Measurements from ENCODE around the gene PLD4.
"Not testable (repeated sequence)": the region's sequence is repeated elsewhere in the genome, so short reads cannot be mapped to it uniquely, and the experiment has no call there.

PLD4 gene

DNA sequence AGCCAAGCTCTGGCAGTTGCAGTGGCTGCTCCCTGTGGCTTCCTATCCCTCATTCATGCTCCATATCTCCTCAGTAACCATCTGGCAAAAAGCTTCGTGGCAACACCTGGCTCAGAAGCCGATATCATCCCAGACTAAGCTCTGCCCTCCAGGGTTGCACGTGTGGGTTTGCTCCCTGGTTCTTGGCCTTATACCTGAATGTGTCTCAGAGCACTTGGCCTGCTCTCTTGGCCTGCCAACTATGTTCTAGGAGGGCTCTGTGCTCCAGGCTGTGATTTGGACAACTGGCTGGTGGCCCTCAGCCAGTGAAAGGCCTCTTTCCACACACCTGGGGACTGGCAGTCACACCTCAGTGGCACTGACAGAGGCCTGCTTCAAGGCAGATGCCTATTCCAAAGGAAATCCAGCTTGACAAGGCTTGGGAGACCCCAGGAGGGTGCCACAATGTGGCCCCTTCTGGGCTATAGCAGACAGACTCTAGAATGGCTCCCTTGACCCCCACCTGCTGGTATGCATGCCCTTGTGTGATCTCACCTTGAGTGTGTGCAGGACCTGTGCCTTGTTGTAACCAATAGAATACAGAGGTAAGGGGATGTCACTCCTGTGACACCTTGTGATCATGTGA is 10.5 kb downstream of the PLD4 start:
- DNase-seq, result peak in 1 of 42 donors; percentile 20
- intact Hi-C loops (cut with DNase I), result no loop called here

DNA sequence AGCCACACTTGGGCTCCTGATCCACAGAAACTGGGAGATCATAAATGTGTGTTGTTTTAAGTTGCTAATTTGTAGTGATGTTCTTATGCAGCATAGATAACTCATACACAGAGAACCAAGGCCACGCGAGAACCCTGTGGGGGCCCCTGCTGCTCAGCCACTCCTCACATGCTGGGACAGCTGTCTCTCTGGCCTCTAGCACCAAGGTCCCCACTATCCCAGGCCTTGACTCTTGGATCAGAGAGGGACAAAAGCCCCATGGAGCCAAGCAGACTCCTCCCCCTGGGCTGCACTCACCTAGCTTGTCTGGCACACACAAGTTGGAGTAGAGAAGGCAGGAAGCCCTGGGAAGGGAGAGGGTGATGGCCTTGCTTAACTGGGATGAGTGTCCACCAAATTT is 11.3 kb downstream of the PLD4 start:
- intact Hi-C loops (cut with DNase I), result no loop called here
- DNase-seq, result no peak

DNA sequence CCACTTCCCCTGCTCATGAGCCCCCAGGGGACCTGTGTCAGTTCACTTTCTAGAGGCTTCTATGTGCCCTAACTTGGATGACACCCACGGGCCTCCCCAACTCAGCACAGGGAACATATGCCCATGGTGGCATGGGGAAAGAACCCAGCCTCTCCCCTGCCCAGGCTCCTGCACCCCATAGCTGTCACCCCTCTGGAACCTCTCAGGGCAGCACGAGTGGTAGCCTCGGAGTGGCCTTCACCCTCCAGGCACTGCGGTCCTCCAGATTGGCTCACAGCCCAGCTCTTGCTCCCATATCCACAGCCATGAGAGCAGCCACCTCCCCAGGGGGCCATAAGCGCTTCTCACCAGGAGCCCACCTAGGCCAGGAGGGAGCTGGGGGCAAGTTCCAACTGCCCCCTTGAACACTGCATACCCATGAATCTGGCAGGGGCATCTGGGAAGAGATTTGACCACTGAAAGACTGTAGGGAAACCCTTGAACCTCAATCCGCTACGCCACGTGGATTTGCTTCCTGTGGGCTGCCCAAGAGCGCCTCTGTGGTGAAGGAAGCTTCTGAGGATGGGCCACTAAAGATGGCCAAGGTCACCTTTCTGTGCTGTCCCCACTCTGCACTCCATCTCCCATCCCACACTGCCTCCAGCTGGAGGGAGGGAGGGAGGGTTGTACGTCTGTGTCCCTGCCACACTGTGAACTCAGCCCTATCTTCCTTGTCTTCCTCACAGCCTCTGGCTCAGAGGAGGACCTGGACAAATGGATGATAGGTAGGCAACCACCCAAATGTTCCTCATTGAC is 11.9 kb downstream of the PLD4 start:
- intact Hi-C loops (cut with DNase I), result no loop called here
- no peak for DNase-seq

DNA sequence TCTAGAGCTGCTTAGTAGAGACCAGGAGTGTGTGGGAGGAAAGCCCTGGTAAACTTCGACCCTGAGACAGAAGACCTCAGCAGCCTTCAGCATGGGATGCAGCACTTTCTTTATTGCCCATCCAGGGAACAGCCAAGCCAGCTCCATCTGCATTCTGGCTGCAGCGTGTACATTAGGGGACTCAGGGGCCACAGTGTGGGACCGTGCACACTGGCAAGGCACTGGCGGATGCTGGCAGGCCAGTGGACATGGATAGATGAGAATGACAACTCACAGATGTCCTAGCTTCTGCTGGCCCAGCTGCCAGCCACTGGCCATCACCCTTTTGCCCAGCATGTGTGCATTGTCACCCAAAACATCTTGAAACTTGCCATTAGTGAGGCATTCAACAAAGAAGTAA is 12.5 kb downstream of the PLD4 start:
- intact Hi-C loops (cut with DNase I), result no loop called here
- no peak for DNase-seq

DNA sequence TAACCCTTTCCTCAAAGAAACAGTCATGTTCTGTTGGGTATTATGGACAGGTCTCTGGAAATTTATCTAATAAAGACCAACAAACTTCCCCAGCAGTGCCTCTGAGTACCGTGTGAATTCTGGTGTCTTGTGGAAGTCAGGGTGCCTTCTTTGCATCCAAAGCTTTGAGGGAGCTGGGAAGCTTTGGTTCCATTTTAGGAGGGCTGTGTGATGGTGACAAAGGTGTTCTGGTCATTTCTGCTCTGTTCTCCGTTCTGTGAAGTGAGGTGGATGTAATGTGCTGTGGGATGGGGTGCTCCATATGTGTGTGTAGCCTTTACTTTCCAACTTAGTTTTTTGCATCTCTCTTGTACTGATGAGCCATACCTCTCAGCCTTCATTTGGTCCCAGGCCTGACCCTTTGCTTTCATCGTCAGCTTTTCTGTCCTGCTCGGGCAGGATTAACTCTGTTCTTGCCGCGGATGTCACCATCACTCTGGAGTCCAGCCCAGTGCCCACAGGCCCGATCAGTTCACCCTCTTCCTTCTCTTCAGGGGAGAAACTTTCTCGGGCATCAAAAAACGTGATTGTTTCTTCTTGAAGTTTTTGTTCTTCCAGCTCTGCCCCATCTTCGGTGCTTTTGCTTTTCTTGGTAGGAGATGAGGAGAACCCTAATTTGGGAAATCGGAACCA is 13.2 kb downstream of the PLD4 start:
- intact Hi-C loops (cut with DNase I), result no loop called here

DNA sequence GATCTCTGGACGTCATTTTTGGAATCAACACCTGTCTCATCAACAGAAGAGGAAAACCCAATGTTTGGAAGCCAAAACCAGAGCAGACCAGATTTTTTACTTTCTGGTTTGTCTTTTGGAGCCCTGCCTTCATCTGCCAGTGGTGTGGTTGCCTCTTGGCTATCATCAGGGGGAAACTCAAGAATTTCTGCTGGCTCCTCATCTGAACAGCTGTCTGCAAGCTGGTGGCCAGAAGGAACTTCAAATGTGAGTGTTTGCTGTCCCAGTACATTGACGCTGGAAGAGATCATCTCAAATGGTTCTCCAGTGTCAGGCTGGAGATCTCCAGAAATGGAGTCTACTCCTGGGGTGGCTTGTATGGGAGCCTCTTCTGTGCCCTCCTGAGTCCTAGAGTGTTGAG is 13.8 kb downstream of the PLD4 start:
- intact Hi-C loops (cut with DNase I), result no loop called here
- DNase-seq, result no peak

More for the DNA sequence above, 13.2 kb downstream of the PLD4 start:
- peak in 1 of 42 donors; percentile 19 for DNase-seq

DNA sequence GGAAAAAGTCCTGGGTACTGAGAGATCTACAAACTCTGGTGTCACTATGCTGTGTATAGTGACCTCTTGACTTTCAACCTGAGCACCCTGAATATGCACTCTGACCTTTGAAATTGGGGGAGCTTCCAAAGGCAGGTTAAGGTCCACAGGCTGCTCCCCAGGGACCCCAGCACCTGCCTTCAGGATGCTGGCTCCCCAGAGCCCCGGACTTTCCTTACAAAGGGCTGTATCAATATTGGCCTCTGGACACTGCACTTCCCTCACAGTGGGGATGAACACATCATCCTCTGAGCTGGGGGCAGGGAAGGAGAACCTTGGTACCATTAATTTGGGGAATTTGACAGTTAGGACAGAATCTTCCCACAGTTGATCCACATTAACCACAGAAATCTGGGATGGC is 14.3 kb downstream of the PLD4 start:
- DNase-seq, result no peak
- intact Hi-C loops (cut with DNase I), result no loop called here

DNA sequence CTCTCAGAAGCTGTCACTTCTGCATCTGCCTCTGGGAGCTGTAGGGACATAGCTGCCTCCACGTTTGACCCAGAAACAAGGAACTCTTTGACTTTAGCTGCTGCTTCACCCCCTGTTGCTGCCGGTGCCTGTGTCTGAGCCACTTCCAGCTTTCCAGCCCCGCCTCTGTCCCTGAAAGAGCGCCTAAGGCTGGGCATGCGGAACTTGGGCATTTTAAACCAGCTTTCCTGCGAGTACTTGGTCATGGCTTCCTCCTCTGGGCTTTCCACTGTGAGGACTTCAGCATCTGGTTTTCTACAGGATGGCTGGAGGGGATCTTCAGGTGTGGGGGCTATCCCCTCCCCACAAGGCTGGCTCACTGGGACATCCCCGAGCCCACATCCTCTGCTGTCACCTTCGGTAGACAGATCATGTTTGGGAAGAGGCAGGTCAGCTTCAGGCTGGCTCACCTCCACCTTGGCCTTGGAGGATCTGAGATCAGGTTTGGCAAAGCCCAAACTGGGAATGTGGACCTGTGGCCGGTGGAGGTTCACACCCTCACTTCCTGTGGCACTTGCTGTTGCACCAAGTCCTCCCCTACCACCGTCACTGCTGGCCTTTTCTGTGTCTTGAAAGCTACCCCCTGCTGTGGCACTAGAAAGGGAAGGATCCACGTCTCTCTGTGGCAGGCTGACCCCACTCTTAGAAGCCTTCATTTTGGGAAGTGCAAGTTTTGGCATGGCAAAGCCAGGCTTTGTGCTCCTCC is 15.2 kb downstream of the PLD4 start:
- intact Hi-C loops (cut with DNase I), result no loop called here
- DNase-seq, result no peak

DNA sequence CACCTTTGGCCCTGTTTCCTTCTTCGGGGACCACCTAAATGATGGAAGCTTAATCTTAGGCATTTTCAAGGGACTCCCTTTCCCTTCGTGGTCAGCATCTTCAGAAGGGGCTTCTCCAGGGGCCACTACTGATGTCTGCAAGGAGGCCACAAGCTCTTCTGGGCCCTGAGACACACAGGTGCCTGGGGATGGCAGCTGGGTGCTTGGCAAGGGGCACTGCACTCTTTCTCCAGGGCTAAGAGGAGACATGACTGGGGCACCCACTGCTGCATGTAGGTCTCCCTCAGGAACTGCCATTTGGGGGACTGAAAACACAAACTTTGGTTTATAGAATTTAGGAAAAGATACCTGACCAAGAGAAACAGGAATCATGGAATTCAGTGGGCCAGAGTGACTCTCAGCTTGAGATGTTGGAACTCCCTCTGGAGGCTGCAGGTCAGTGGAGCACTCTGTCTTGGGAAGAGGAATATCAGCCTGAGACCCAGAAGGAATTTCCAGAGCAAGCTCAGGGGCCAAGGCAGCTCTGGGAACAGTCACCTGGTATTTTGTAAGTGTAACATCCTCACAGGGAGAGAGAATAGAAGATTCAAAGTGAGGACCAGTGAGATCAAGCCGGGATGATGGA is 16.0 kb downstream of the PLD4 start:
- DNase-seq, result no peak
- intact Hi-C loops (cut with DNase I), result no loop called here

DNA sequence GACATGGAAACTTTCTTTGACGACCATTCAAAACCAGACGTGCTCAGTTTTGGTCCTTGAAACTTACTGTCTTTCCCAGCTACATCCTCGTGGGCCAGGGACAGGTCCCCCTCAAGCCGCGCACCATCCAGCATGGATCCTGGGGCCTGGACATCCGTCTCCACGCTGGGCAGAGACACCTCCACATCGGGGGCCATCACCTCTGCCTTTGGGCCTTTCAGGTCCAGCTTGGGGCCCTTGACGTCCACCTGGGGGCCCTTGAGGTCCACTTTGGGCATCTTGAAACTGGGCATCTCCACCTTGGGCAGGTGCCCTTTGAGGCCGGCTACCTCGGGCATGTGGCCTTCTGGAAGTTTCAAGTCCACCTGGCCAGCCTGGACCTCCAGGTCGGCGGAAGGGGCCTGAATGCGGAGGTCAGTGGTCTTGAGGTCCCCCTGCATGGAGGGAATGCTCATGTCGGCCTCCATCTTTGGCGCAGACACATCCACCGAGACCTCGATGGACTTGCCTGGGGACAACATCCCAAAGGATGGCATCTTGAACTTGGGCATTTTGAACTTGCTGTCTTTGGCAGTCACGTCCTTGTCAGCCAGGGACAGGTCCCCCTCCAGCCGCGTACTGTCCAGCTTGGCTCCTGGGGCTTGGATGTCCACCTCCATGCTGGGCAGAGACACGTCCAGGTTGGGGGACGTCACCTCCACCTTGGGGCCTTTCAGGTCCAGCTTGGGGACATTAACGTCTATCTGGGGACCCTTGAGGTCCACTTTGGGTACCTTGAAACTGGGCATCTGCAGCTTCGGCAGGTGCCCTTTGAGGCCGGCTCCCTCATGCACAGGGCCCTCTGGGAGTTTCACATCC is 17.1 kb downstream of the PLD4 start:
- intact Hi-C loops (cut with DNase I), result no loop called here
- DNase-seq, result peak in 1 of 42 donors; percentile 6

DNA sequence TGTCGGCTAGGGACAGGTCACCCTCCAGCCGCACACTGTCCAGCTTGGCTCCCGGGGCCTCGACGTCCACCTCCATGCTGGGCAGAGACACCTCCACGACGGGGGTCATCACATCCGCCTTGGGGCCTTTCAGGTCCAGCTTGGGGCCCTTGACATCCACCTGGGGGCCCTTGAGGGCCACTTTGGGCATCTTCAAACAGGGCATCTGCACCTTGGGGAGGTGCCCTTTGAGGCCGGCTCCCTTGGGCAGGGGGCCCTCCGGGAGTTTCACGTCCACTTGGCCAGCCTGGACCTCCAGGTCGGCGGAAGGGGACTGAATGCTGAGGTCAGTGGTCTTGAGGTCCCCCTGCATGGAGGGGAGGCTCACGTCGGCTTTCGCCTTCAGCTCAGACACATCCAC is 17.9 kb downstream of the PLD4 start:
- intact Hi-C loops (cut with DNase I), result no loop called here
- DNase-seq, result peak in 1 of 42 donors; percentile 6

DNA sequence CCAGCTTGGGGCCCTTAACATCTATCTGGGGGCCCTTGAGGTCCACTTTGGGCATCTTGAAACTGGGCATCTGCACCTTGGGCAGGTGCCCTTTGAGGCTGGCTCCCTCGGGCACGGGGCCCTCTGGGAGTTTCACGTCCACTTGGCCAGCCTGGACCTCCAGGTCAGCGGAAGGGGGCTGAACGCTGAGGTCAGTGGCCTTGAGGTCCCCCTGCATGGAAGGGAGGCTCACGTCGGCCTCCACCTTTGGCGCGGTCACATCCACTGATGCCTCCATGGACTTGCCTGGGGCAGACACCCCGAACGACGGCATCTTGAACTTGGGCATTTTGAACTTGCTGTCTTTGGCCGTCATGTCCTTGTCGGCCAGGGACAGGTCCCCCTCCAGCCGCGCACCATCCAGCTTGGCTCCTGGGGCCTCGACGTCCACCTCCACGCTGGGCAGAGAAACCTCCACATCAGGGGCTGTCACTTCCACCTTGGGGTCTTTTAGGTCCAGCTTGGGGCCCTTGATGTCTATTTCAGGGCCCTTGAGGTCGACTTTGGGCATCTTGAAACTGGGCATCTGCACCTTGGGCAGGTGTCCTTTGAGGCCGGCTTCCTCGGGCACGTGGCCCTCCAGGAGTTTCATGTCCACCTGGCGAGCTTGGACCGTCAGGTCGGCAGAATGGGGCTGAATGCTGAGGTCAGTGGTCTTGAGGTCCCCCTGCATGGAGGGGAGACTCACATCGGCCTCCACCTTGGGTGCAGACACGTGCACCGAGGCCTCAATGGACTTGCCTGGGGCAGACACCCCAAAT is 18.7 kb downstream of the PLD4 start:
- DNase-seq, result peak in 1 of 42 donors; percentile 9
- intact Hi-C loops (cut with DNase I), result not testable (repeated sequence)

DNA sequence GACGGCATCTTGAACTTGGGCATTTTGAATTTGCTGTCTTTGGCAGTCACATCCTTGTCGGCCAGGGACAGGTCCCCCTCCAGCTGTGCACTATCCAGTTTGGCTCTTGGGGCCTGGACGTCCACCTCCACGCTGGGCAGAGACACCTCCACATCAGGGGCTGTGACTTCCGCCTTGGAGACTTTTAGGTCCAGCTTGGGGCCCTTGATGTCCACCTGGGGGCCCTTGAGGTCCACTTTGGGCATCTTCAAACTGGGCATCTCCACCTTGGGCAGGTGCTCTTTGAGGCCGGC is 19.3 kb downstream of the PLD4 start:
- intact Hi-C loops (cut with DNase I), result not testable (repeated sequence)
- peak in 1 of 42 donors; percentile 0 for DNase-seq

DNA sequence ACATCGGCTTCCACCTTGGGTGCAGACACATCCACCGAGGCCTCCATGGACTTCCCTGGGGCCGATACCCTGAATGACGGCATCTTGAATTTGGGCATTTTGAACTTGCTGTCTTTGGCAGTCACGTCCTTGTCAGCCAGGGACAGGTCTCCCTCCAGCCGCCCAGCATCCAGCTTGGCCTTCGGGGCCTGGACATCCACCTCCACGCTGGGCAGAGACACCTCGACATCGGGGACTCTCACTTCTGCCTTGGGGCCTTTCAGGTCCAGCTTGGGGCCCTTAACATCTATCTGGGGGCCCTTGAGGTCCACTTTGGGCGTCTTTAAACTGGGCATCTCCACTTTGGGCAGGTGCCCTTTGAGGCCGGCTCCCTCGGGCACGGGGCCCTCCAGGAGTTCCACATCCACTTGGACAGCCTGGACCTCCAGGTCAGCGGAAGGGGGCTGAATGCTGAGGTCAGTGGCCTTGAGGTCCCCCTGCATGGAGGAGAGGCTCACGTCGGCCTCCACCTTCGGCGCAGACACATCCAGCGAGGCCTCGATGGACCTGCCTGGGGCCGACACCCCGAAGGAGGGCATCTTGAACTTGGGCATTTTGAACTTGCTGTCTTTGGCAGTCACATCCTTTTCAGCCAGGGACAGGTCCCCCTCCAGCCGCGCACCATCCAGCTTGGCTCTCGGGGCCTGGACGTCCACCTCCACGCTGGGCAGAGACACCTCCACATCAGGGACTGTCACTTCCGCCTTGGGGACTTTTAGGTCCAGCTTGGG is 19.9 kb downstream of the PLD4 start:
- intact Hi-C loops (cut with DNase I); DNase-seq: not testable (repeated sequence)

DNA sequence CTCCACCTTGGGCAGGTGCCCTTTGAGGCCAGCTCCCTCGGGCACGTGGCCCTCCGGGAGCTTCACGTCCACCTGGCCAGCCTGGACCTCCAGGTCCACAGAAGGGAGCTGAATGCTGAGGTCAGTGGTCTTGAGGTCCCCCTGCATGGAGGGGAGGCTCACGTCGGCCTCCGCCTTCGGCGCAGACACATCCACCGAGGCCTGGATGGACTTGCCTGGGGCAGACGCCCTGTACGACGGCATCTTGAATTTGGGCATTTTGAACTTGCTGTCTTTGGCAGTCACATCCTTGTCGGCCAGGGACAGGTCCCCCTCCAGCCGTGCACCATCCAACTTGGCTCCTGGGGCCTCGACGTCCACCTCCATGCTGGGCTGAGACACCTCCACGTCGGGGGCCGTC is 20.6 kb downstream of the PLD4 start:
- DNase-seq; intact Hi-C loops (cut with DNase I): not testable (repeated sequence)

DNA sequence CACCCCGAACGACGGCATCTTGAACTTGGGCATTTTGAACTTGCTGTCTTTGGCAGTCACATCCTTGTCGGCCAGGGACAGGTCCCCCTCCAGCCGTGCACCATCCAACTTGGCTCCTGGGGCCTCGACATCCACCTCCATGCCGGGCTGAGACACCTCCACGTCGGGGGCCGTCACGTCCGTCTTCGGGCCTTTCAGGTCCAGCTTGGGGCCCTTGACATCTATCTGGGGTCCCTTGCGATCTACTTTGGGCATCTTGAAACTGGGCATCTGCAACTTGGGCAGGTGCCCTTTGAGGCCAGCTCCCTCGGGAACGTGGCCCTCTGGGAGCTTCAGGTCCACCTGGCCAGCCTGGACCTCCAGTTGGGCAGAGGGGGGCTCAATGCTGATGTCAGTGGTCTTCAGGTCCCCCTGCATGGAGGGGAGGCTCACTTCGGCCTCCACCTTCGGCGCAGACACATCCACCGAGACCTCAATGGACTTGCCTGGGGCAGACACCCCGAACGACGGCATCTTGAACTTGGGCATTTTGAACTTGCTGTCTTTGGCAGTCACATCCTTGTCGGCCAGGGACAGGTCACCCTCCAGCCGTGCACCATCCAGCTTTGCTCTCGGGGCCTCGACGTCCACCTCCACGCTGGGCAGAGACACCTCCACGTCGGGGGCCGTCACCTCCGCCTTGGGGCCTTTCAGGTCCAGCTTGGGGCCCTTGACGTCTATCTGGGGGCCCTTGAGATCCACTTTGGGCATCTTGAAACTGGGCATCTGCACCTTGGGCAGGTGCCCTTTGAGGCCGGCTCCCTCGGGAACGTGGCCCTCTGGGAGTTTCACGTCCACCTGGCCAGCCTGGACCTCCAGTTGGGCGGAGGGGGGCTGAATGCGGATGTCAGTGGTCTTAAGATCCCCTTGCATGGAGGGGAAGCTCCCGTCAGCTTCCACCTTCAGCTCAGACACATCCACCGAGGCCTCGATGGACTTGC is 21.6 kb downstream of the PLD4 start:
- DNase-seq; intact Hi-C loops (cut with DNase I): not testable (repeated sequence)
